Measurements from ENCODE around the gene ANKS1A.
"Not testable (repeated sequence)": the region's sequence is repeated elsewhere in the genome, so short reads cannot be mapped to it uniquely, and the experiment has no call there.

GRCh38 chr6:34998417-34998816 lies 109.4 kb downstream of the ANKS1A start:
- not testable (repeated sequence) for TF ChIP-seq POLR2A, CTCF, POLR2AphosphoS5 (IDR thresholded peaks at IDR 0.05)
